HG03432 (cell line): ENCODE measurements around the gene MLF2.

ENCODE experiments used
- ATAC-seq: cut with Tn5 transposase; IDR thresholded peaks from one replicate; pipeline ENCODE4 v1.9.1; 2021; ENCODE audit warnings: mild to moderate bottlenecking, moderate library complexity; ENCODE audit not compliant: unreplicated experiment

Gene MLF2

GRCh38 chr12:6698352-6699046 is 54.4 kb downstream of the MLF2 start:
- ATAC-seq, result no peak
